HCT116 (cell line): Measurements from ENCODE around the gene IRF8.

Experiments used
- EZH2 ChIP-seq: fragments of 200-600 bp; sonication (generic); IDR thresholded peaks from 2 replicates; pipeline ENCODE4 v1.6.1; 2017; ENCODE audit warnings: antibody characterized with exemption, mixed run types
- EZH2phosphoT487 ChIP-seq: fragments of 200-600 bp; IDR thresholded peaks from 2 replicates; pipeline ENCODE4 v1.6.1; 2018; ENCODE audit warnings: antibody characterized with exemption, borderline replicate concordance
- TF ChIP-seq, protein P1 (sequence below), 3 experiments: fragments of 200-600 bp in 1 of 3; sonication (generic) in 1 of 3; IDR thresholded peaks in 2 of 3; conservative IDR thresholded peaks in 1 of 3; 2 replicates each; pipeline ENCODE4 v1.5.1; 2012 to 2017; ENCODE audit warnings: low read depth in 2 of 3, low read length in 2 of 3, antibody characterized with exemption in 1 of 3, borderline replicate concordance in 1 of 3, control low read depth in 1 of 3, mild to moderate bottlenecking in 1 of 3, mixed read lengths in 1 of 3, mixed run types in 1 of 3, moderate library complexity in 1 of 3; ENCODE audit not compliant: insufficient read depth in 1 of 3

DNA sequence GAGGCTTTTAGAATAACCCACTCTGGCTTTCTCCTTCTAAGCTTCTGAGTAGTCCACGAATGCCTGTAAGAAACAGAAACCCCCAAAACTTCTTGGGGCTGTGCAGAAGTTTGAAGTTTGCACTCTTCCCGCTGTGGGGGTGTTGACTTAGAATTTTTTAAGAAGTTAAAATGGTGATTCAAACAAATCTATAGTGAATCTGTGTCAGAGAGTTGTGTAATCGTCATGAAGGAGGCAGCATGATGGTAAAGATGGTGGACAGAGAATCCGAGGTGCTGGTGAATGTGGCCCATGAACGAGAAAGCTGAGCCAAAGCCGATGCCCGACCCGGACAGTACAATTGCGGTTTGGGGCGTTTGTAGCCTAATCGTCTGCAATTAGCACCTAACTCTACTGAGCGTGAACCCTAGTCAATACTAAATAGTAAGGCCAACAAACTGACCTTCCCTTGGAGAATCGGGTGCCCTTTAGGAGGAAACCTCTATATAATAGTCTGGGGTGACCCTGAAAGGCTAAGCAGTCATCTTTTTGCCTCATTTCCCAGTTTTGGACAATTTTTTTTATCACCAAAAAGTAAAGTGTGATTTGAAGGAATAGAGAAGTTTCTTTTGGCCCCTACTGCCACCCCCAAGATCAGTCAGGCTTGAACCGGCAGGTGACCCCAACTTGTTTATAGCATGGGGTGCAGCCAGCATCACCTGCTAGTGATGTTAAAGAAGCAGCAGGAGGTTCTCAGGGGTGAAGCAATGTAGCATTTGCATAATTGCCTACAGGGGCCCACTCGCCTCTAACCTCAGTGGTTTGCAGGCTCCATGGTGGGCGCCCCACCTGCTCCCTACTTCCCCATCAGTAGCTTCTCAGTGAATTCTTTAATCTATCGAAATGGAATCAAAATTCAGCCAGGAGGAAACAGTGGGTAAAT is 11.2 kb downstream of the IRF8 start:
- TF ChIP-seq, protein P1, sequence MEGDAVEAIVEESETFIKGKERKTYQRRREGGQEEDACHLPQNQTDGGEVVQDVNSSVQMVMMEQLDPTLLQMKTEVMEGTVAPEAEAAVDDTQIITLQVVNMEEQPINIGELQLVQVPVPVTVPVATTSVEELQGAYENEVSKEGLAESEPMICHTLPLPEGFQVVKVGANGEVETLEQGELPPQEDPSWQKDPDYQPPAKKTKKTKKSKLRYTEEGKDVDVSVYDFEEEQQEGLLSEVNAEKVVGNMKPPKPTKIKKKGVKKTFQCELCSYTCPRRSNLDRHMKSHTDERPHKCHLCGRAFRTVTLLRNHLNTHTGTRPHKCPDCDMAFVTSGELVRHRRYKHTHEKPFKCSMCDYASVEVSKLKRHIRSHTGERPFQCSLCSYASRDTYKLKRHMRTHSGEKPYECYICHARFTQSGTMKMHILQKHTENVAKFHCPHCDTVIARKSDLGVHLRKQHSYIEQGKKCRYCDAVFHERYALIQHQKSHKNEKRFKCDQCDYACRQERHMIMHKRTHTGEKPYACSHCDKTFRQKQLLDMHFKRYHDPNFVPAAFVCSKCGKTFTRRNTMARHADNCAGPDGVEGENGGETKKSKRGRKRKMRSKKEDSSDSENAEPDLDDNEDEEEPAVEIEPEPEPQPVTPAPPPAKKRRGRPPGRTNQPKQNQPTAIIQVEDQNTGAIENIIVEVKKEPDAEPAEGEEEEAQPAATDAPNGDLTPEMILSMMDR (IDR thresholded peaks at IDR 0.05 in 2 of 3, conservative IDR thresholded peaks at IDR 0.05 in 1 of 3; ENCODE audit: borderline replicate concordance in 1 of 3, insufficient read depth in 1 of 3, low read depth in 2 of 3, low read length in 2 of 3): no peak
- TF ChIP-seq EZH2phosphoT487 (no peak), EZH2 (no peak)
